Astrocyte of the cerebellum (primary cell): Measurements from ENCODE around the gene INS.

Experiments
- DNase-seq: peaks from one replicate; pipeline ENCODE4 v3.0.0-alpha.2; 2011; ENCODE audit warnings: low read depth
- H3K4me3 ChIP-seq: 2 replicates; pipeline ENCODE4 v1.5.1; 2011; ENCODE audit warnings: mild to moderate bottlenecking, low read depth, low read length, moderate library complexity
- in situ Hi-C: cut with HindIII; loops from 2 replicates; pipeline ENCODE4 v1.10.0; 2017; ENCODE audit warnings: low sequenced_read_pairs
- TF ChIP-seq, protein P1 (sequence below): IDR thresholded peaks from 2 replicates; pipeline ENCODE4 v1.5.1; 2012; ENCODE audit warnings: low read length, low read depth, moderate library complexity, mild to moderate bottlenecking; ENCODE audit errors: missing control alignments

The INS gene

DNA sequence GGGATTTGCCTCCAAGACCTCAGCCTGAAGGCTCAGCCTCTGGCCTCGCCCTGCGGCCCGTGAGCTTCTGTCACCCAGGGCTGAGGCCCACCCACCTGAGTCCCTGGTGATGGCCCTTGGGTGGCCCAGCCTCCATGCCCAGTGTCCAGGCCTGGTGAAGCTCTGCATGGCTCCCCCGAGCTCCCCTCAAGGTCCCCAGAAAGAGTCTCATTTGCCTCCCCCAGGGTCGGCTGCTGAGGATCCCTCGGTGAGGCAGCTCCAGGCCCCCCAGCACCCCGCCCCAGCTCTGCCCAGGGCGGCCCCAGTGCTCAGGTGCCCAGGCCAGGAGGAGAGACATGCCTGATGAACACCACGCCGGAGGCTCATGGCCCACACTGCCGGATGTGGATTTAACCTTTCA, 12.8 kb upstream of the INS start:
- in situ Hi-C loops: no loop called here
- no peak overlapping the region for H3K4me3 ChIP-seq
- TF ChIP-seq, protein P1, sequence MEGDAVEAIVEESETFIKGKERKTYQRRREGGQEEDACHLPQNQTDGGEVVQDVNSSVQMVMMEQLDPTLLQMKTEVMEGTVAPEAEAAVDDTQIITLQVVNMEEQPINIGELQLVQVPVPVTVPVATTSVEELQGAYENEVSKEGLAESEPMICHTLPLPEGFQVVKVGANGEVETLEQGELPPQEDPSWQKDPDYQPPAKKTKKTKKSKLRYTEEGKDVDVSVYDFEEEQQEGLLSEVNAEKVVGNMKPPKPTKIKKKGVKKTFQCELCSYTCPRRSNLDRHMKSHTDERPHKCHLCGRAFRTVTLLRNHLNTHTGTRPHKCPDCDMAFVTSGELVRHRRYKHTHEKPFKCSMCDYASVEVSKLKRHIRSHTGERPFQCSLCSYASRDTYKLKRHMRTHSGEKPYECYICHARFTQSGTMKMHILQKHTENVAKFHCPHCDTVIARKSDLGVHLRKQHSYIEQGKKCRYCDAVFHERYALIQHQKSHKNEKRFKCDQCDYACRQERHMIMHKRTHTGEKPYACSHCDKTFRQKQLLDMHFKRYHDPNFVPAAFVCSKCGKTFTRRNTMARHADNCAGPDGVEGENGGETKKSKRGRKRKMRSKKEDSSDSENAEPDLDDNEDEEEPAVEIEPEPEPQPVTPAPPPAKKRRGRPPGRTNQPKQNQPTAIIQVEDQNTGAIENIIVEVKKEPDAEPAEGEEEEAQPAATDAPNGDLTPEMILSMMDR: no peak
- DNase-seq: no peak

DNA sequence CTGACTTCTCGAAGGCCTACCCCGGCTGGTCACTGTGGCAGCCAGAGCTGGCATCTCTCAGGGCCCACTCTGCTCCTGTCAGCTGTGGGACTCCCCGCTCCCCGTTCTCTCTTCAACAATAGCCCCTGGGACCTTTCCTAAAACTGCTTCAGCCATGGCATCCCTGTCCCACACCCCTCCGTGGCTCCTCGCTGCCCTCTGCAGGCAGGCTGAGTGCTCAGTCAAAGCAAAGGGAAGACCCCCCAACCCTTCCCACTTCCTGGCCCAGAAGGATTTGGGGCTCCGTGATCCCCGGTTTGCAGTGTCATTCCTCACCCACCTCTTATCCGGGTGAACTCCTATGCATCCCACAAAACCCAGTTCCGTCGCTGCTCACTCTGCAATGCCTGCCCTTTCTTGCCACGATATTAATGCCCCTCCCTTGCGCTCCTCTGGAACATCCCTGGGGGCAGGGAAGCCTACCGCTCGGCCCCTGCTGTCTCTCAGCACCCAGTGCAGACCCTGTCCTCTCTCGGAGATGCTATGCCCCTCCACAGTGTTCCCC, 12.2 kb upstream of the INS start:
- H3K4me3 ChIP-seq: no peak overlapping the region
- TF ChIP-seq, protein P1: peak; percentile 66
- in situ Hi-C loops: no loop called here
- DNase-seq: no peak

DNA sequence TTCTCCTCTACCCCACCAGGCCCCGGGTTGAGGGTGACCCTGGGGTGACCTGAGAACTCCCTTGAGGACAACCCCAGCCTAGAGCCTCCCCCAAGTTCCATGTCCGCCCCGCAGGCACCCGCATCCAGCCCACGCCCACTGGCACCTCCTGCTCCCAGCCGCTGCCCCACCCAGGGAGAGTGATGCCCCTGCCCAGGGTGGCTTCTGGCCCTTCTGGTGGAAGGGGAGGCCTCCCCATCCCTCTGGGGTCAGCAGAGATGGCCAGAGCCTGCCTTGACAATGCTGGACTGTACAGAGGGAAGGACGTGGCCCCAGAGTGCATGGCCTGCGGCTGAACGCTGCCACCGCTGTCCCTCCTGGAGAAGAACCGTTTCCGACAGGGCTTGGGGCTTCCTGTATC, 11.7 kb upstream of the INS start:
- TF ChIP-seq, protein P1: no peak
- DNase-seq: no peak
- in situ Hi-C loops: no loop called here
- H3K4me3 ChIP-seq: no peak overlapping the region

DNA sequence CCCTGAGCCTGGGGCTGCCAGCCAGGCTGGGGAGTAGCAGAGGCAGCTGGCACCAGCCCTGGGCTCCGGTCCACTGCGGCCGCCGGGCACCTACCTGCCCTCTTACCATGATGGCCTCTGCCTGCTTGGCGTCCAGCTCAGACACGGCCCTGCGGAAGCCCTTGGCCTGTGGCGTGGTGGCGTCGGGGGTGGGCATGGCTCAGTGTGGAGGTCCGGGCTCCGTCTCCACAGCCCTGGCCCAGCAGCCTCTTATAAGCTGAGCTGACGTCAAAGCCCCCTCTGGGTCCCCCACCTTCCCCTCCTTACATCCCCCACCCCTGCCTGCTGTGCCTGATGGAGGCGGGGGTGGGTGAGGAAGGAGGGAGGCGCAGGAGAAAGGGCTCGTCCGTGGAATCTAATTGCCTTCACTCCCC, 10.6 kb upstream of the INS start, which contains the start of gene TH:
Gene TH (minus strand): TSS at position 225 of the 413 bp plus-strand sequence. CDS start 29 bp downstream, at position 196.
- TF ChIP-seq, protein P1: no peak
- no peak for DNase-seq
- in situ Hi-C loops: no loop called here
- no peak within 1 kb of the TSS for H3K4me3 ChIP-seq

DNA sequence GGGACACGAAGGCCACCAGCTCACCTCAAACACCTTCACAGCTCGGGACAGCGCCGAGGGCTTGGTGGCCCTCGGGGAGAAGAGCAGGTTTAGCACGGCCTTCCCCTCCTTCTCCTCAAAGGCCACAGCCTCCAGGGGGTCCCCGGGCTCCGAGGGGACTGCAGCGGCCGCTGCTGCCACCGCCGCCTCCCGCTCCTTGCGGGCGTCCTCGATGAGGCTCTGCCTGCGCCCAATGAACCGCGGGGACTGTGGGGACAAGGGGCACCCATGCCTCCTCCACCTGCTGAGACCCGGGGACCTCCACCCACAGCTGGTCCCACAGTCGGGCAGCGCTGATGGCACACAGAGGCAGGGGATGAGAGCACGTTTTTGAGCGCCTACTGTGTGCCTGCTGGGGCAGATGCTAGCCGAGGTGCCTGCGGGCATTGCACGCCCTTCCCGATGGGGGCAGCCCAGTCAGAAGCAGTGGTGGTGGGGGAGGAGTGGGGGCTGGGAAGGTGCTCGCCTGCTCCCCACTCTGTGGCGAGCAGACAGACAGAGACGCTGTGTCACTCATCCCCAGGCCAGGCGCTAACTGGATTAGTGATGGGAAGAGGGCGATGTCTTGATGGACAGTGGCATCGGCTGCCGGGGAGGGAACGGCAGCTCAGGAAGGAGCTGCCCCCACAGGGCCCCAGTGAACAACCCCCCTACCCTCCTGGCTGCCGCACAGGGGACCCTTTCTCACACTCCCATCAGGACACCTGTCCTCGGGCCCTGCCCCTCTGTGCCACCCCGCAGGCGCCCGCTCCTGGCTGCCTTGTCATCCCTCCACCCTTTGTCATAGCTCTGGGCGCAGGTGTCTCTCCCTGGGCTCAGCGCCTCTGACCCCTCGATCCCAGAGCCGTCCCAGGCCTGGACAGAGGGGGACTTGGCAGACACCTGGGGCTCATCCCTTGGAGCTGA, 8.9 kb upstream of the INS start:
- H3K4me3 ChIP-seq: no peak overlapping the region
- in situ Hi-C loops: no loop called here
- no peak for DNase-seq
- TF ChIP-seq, protein P1: no peak

DNA sequence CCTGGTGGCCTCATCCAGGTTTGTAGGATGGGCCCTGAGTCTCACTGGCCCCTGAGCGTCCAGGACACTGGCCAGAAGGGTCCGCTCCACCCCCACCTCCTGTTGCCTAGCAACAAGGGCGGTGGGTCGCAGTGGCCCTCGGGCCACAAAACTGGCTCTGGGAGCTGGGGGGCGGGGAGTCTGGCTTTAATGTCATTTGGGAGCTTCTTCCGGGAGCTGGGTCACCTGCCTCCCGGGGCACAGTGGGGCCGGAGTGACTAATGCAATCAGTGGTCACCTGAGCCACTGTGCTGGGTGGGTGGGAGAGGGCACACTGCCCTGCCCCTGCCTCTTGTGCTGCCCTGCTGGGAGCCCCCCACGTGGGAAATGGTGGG, 8.0 kb upstream of the INS start:
- in situ Hi-C loops: no loop called here
- DNase-seq: no peak
- TF ChIP-seq, protein P1: no peak
- H3K4me3 ChIP-seq: no peak overlapping the region
